Measurements from ENCODE around the gene SNW1. TPM values are rescaled to one million over a fixed set of nuclear protein-coding genes. Genes with fewer than 3 reads are reported as not detected.

SNW1 gene
- total and polyA plus RNA-seq, 4 donors: 17.3 to 33.8 (median 18.4) TPM

DNA sequence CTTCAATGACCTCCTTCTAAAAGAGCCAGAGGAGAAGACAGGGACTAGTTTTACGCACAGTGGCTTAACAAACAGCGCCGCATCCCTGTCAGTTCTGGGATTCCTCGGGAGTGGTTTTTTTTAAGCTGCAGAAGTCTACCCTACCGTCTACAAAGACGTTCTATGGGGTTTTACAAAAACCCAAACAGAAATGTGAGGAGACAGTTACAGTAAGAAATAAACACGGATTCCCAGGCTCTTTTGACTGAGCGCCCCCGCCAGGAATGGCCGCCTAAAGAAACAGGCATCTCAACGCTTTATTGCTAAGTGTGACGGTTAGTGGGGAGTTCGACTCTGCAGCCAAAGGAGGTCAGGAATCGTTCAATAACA lies 53.6 kb downstream of the SNW1 start:
- no peak for TF ChIP-seq NR2F2 (IDR thresholded peaks at IDR 0.05)
- TF ChIP-seq RAD21 (IDR thresholded peaks at IDR 0.05): peak; percentile 40 to 54
- H3K36me3 ChIP-seq (ENCODE audit: control insufficient read depth in 4 of 4, insufficient read depth in 3 of 4, low read depth in 1 of 4, low read length in 3 of 4): peaks cover 9 to 27% (median 17%) of the 10 kb centered on the region in 4 donors
- H3K4me1 ChIP-seq (ENCODE audit: control insufficient read depth in 4 of 4, insufficient read depth in 4 of 4, low read length in 3 of 4): peaks cover 6 to 38% (median 33%) of the 10 kb centered on the region in 4 donors
- WGBS: under 1% methylated on average over 14 of the region's 14 CpGs
- H3K27ac ChIP-seq (ENCODE audit: low read depth in 1 of 2, low read length in 2 of 2): no peak overlapping the region
- H3K9me3 ChIP-seq (ENCODE audit: control insufficient read depth in 4 of 4, low read length in 3 of 4): no peaks in the 10 kb centered on the region
- DNase-seq (ENCODE audit: low spot score): no peak
- H3K4me3 ChIP-seq (ENCODE audit: low read depth in 1 of 3, low read length in 3 of 3): peak overlapping the region; percentile 91 to 98 (median 92)
- H3K9ac ChIP-seq (ENCODE audit: low read depth in 1 of 2, low read length in 2 of 2): peak overlapping the region; percentile 71
- no peaks in the 10 kb centered on the region for H3K27me3 ChIP-seq (ENCODE audit: control insufficient read depth in 4 of 4, insufficient read depth in 4 of 4, low read length in 3 of 4)

DNA sequence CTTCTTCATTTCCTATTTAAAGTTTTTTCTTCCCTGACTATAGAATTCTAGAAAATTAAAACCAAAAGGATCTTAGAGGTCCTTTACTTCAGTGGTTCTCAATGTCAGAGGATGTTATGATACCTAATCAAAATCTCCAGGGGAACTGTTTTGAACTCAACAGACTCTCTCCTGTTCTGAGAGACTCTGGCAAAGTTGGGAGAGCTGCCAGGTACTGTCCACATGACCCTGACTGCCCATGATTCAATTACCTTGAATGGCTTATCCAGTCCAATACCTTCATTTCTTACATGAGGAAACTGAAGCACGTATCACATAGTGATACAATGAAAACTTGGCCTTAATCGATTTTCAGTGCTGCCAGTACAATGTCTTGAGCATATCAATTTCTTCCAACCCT lies 69.7 kb downstream of the SNW1 start:
- Histone ChIP-seq H3K36me3 (ENCODE audit: control insufficient read depth in 4 of 4, insufficient read depth in 3 of 4, low read depth in 1 of 4, low read length in 3 of 4) (peaks cover 11 to 43% (median 28%) of the 10 kb centered on the region in 4 donors), H3K27ac (ENCODE audit: low read depth in 1 of 2, low read length in 2 of 2) (no peak overlapping the region), H3K9me3 (ENCODE audit: control insufficient read depth in 4 of 4, low read length in 3 of 4) (no peaks in the 10 kb centered on the region), H3K27me3 (ENCODE audit: control insufficient read depth in 4 of 4, insufficient read depth in 4 of 4, low read length in 3 of 4) (no peaks in the 10 kb centered on the region), H3K4me3 (ENCODE audit: low read depth in 1 of 3, low read length in 3 of 3) (no peak overlapping the region), H3K4me1 (ENCODE audit: control insufficient read depth in 4 of 4, insufficient read depth in 4 of 4, low read length in 3 of 4) (no peaks in the 10 kb centered on the region), H3K9ac (ENCODE audit: low read depth in 1 of 2, low read length in 2 of 2) (no peak overlapping the region)
- no peak for DNase-seq (ENCODE audit: low spot score)
- TF ChIP-seq, protein P1, sequence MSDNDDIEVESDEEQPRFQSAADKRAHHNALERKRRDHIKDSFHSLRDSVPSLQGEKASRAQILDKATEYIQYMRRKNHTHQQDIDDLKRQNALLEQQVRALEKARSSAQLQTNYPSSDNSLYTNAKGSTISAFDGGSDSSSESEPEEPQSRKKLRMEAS (IDR thresholded peaks at IDR 0.05): no peak
- TF ChIP-seq, protein P2, sequence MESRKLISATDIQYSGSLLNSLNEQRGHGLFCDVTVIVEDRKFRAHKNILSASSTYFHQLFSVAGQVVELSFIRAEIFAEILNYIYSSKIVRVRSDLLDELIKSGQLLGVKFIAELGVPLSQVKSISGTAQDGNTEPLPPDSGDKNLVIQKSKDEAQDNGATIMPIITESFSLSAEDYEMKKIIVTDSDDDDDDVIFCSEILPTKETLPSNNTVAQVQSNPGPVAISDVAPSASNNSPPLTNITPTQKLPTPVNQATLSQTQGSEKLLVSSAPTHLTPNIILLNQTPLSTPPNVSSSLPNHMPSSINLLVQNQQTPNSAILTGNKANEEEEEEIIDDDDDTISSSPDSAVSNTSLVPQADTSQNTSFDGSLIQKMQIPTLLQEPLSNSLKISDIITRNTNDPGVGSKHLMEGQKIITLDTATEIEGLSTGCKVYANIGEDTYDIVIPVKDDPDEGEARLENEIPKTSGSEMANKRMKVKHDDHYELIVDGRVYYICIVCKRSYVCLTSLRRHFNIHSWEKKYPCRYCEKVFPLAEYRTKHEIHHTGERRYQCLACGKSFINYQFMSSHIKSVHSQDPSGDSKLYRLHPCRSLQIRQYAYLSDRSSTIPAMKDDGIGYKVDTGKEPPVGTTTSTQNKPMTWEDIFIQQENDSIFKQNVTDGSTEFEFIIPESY (IDR thresholded peaks at IDR 0.05): no peak
- TF ChIP-seq YY1 (IDR thresholded peaks at IDR 0.05) (no peak), GABPA (IDR thresholded peaks at IDR 0.05 in 1 of 2, conservative IDR thresholded peaks at IDR 0.05 in 1 of 2) (no peak), NR2F2 (IDR thresholded peaks at IDR 0.05) (no peak), HNF4G (IDR thresholded peaks at IDR 0.05) (no peak)
- 95% methylated on average over 2 of the region's 2 CpGs for WGBS

DNA sequence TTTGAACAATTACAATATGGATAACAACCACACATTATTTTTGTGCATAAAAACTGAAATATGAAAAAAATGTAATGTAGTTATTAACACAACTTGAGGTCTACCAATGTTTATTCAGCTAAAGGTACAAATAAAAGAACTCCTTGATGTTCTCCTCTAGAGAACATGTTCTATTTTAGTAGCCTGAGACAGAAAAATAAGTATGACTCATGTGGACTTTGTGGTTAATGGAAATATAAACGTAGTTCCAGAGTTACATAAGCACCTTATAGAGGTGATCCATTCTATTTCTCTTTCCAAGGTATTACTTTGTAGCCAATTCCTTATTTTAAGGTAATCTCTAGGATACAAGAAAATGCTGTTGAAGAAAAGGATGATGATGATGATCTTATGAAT lies 78.8 kb downstream of the SNW1 start:
- Histone ChIP-seq H3K9me3 (ENCODE audit: control insufficient read depth in 4 of 4, low read length in 3 of 4) (no peaks in the 10 kb centered on the region), H3K27ac (ENCODE audit: low read depth in 1 of 2, low read length in 2 of 2) (no peak overlapping the region), H3K9ac (ENCODE audit: low read depth in 1 of 2, low read length in 2 of 2) (no peak overlapping the region), H3K27me3 (ENCODE audit: control insufficient read depth in 4 of 4, insufficient read depth in 4 of 4, low read length in 3 of 4) (no peaks in the 10 kb centered on the region), H3K36me3 (ENCODE audit: control insufficient read depth in 4 of 4, insufficient read depth in 3 of 4, low read depth in 1 of 4, low read length in 3 of 4) (peaks cover 1 to 20% (median 14%) of the 10 kb centered on the region in 4 donors), H3K4me1 (ENCODE audit: control insufficient read depth in 4 of 4, insufficient read depth in 4 of 4, low read length in 3 of 4) (no peaks in the 10 kb centered on the region), H3K4me3 (ENCODE audit: low read depth in 1 of 3, low read length in 3 of 3) (no peak overlapping the region)
- no peak for DNase-seq (ENCODE audit: low spot score)
- 53% methylated on average over 1 of the region's 1 CpG for WGBS
- TF ChIP-seq, protein P1 (IDR thresholded peaks at IDR 0.05): no peak
- TF ChIP-seq, protein P3, sequence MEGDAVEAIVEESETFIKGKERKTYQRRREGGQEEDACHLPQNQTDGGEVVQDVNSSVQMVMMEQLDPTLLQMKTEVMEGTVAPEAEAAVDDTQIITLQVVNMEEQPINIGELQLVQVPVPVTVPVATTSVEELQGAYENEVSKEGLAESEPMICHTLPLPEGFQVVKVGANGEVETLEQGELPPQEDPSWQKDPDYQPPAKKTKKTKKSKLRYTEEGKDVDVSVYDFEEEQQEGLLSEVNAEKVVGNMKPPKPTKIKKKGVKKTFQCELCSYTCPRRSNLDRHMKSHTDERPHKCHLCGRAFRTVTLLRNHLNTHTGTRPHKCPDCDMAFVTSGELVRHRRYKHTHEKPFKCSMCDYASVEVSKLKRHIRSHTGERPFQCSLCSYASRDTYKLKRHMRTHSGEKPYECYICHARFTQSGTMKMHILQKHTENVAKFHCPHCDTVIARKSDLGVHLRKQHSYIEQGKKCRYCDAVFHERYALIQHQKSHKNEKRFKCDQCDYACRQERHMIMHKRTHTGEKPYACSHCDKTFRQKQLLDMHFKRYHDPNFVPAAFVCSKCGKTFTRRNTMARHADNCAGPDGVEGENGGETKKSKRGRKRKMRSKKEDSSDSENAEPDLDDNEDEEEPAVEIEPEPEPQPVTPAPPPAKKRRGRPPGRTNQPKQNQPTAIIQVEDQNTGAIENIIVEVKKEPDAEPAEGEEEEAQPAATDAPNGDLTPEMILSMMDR (IDR thresholded peaks at IDR 0.05; ENCODE audit: low read depth, low read length, missing input control): no peak
- TF ChIP-seq GABPA (IDR thresholded peaks at IDR 0.05 in 1 of 2, conservative IDR thresholded peaks at IDR 0.05 in 1 of 2) (no peak), FOXA2 (IDR thresholded peaks at IDR 0.05) (no peak), HNF4G (IDR thresholded peaks at IDR 0.05) (no peak), FOXA1 (IDR thresholded peaks at IDR 0.05) (no peak), HNF4A (conservative IDR thresholded peaks at IDR 0.05) (no peak)
